ENCODE measurements around the gene BPIFB1. TPM values are rescaled to one million over a fixed set of nuclear protein-coding genes. Genes with fewer than 3 reads are reported as not detected.

The BPIFB1 gene
- polyA plus RNA-seq, 3 donors from 2014 or later: not detected

- H3K4me1 Mint-ChIP-seq: no peaks in the 10 kb centered on the region
Observed at GRCh38 chr20:33334111-33334510, 51.1 kb downstream of the BPIFB1 start.

DNA sequence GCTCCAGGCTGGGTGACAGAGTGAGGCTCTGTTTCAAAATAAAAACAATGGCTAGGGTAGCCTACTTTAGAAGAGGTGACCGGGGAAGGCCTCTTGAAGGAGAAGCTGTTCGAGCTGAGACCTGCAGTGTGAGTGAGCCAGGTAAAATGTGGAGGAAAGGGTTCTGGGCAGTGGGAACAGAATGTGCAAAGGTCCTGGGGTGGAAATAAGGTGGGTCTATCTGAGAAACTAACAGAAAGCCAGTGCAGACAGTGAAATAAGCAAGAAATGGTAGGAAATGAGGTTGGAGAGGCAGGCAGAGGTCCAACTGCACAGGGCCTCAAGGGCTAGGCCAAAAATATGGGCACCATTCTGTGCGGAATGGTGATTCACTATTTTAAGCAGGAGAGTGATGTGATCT is 53.4 kb downstream of the BPIFB1 start:
- Mint-ChIP-seq H3K9me3 (no peaks in the 10 kb centered on the region), H3K4me3 (no peak overlapping the region), H3K27ac (no peak overlapping the region), H3K4me1 (no peaks in the 10 kb centered on the region), H3K36me3 (no peaks in the 10 kb centered on the region), H3K27me3 (ENCODE audit: low read depth in 3 of 3) (peaks cover 0 to 6% (median 2%) of the 10 kb centered on the region in 3 donors)
- no peak for DNase-seq

More at GRCh38 chr20:33334111-33334510, 51.1 kb downstream of the BPIFB1 start:
- no peak overlapping the region for H3K4me3 Mint-ChIP-seq
- DNase-seq: no peak
- H3K27me3 Mint-ChIP-seq (ENCODE audit: low read depth in 3 of 3): peaks cover 0 to 2% (median 2%) of the 10 kb centered on the region in 3 donors
- H3K27ac Mint-ChIP-seq: peak overlapping the region in 2 of 6 donors; percentile 13 to 63
- H3K36me3 Mint-ChIP-seq: no peaks in the 10 kb centered on the region
- no peaks in the 10 kb centered on the region for H3K9me3 Mint-ChIP-seq

GRCh38 chr20:33337119-33337518 is 54.1 kb downstream of the BPIFB1 start:
- Mint-ChIP-seq H3K4me1 (no peaks in the 10 kb centered on the region), H3K27me3 (ENCODE audit: low read depth in 3 of 3) (peaks cover 0 to 6% (median 2%) of the 10 kb centered on the region in 3 donors), H3K27ac (peak overlapping the region in 1 of 6 donors; percentile 17), H3K4me3 (no peak overlapping the region), H3K9me3 (no peaks in the 10 kb centered on the region), H3K36me3 (no peaks in the 10 kb centered on the region)
- no peak for DNase-seq

- H3K27me3 Mint-ChIP-seq (ENCODE audit: low read depth in 3 of 3): peaks cover 0 to 4% (median 1%) of the 10 kb centered on the region in 3 donors
- no peaks in the 10 kb centered on the region for H3K36me3 Mint-ChIP-seq
- H3K4me3 Mint-ChIP-seq: no peak overlapping the region
- H3K4me1 Mint-ChIP-seq: no peaks in the 10 kb centered on the region
- H3K27ac Mint-ChIP-seq: peak overlapping the region in 1 of 6 donors; percentile 17
- no peaks in the 10 kb centered on the region for H3K9me3 Mint-ChIP-seq
- no peak for DNase-seq
Observed at GRCh38 chr20:33337531-33338165, 54.6 kb downstream of the BPIFB1 start.

DNA sequence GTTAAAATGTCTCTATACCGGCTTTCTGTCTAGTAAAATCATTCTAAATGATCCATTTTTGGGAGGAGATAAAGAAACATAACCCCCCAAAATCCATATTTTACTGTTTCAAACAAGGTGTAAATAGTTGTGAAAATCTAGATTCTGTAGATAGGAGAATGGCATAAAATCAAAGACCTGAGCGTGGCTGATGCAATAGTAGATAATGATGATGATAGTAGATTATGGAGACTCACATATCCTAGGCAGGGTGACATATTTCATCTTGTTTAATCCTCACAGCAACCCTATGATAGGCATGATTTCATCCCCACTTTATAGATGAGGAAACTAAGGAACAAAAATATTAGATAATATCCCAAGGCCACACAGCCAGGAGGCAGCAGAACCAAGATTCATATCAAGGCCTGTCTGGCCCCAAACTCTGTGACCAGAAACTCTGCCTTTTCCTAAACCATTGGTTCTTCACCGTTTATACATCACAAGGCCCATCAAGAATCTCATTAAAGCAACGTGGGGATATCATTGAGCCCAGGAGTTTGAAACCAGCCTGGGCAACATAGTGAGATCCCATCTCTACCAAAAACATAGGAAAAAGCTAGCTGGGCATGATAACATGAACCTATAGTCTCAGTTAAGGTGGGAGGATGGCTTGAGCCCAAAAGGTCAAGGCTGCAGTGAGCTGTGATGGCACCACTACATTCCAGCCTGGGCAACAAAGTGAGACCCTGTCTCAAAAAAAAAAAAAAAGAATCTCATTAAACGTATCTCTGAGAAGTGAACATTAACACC is 55.6 kb downstream of the BPIFB1 start:
- H3K27me3 Mint-ChIP-seq (ENCODE audit: low read depth in 3 of 3): peaks cover 0 to 4% (median 0%) of the 10 kb centered on the region in 3 donors
- no peaks in the 10 kb centered on the region for H3K36me3 Mint-ChIP-seq
- no peak overlapping the region for H3K4me3 Mint-ChIP-seq
- DNase-seq: no peak
- H3K4me1 Mint-ChIP-seq: no peaks in the 10 kb centered on the region
- peak overlapping the region in 1 of 6 donors; percentile 57 for H3K27ac Mint-ChIP-seq
- H3K9me3 Mint-ChIP-seq: no peaks in the 10 kb centered on the region

- DNase-seq: no peak
- H3K27me3 Mint-ChIP-seq (ENCODE audit: low read depth in 3 of 3): peaks cover 0 to 4% (median 0%) of the 10 kb centered on the region in 3 donors
- no peaks in the 10 kb centered on the region for H3K9me3 Mint-ChIP-seq
- no peak overlapping the region for H3K4me3 Mint-ChIP-seq
- H3K4me1 Mint-ChIP-seq: no peaks in the 10 kb centered on the region
- H3K27ac Mint-ChIP-seq: no peak overlapping the region
- H3K36me3 Mint-ChIP-seq: no peaks in the 10 kb centered on the region
Observed at GRCh38 chr20:33339515-33340058, 56.6 kb downstream of the BPIFB1 start.

DNA sequence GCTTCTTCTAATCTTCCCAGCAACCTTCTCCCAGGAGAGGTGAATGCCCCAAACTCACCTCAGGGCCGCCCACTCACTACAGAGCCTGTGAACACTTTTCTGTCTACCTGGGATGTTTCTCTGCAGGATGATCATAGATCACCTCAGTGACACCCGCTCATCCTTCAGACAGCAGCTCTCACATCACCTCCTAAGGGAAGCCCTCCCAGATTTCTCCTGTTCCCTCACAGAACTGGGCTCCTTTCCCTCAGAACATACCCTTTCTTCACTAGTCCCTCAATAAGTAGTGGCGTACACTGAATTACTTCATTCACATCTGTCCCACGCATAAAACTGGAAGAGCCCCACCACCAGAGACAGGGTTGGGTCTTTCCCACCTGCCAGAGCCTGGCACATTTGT is 60.5 kb downstream of the BPIFB1 start:
- no peaks in the 10 kb centered on the region for H3K9me3 Mint-ChIP-seq
- peaks cover 0 to 7% (median 0%) of the 10 kb centered on the region in 3 donors for H3K36me3 Mint-ChIP-seq
- no peaks in the 10 kb centered on the region for H3K4me1 Mint-ChIP-seq
- DNase-seq: no peak
- peak overlapping the region in 1 of 6 donors; percentile 50 for H3K27ac Mint-ChIP-seq
- H3K27me3 Mint-ChIP-seq (ENCODE audit: low read depth in 3 of 3): peaks cover 0 to 4% (median 0%) of the 10 kb centered on the region in 3 donors
- H3K4me3 Mint-ChIP-seq: no peak overlapping the region

DNA sequence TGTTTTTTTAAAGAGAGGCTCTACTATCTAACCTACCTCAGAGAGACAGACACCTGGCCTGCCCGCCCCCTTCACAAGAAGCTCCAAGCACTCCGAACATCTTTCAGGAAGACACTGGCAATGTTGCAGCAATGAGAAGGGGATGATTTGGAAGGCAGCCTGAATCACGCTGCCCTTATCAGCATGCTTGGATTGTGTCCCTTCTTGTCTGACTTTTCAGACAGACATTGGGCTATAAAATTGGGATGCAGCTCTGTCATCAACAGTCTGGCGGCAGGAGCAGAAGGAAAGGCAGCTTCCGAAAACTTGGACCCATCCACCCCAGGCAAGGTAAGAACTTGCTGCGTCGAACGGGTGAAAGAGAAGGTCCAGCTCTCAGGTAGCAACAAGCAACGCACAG is 62.3 kb downstream of the BPIFB1 start:
- peak overlapping the region in 1 of 6 donors; percentile 17 for H3K27ac Mint-ChIP-seq
- peaks cover 7% of the 10 kb centered on the region in 2 donors for H3K4me1 Mint-ChIP-seq
- H3K9me3 Mint-ChIP-seq: no peaks in the 10 kb centered on the region
- no peak overlapping the region for H3K4me3 Mint-ChIP-seq
- peaks cover 0 to 7% (median 0%) of the 10 kb centered on the region in 3 donors for H3K36me3 Mint-ChIP-seq
- no peak for DNase-seq
- peaks cover 0 to 4% (median 4%) of the 10 kb centered on the region in 3 donors for H3K27me3 Mint-ChIP-seq (ENCODE audit: low read depth in 3 of 3)

DNA sequence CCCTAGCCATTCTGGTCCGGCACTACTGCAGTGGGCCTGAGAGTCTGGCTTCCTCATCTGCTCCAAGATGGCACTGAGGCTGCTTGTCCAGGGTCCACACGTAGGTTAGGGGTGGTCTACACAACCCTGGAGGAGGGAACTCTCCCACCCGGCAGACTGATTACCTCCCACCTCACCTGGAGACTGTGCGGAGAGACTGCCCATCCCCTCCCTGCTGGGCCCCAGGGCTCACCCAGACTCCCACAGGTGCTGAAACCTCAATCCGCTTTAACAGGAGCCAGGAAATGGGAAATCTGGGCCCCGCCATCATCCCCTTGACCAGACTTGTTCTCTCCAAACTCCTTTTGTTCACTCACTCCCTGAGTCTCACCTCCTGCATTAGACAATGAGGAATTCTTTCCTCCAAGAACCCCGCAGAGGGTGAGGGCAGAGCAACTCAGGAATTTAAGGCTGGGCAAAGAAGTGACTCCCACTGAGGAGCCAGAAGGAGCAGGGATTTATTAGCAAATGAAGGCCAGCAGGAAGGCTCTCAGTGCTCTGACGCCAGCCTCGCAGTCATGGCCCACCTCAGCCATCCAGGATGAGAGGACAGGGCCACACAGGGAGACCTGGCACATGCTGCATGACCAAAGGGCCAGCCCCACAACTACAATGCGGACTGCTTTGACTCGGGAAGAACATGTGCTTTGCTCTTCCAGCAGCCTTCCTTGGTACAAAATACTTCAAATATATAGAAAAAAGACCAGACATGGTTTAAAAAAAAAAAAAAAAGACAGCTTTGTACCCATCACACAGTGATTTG is 65.3 kb downstream of the BPIFB1 start:
- peaks cover 0 to 7% (median 0%) of the 10 kb centered on the region in 3 donors for H3K36me3 Mint-ChIP-seq
- no peaks in the 10 kb centered on the region for H3K9me3 Mint-ChIP-seq
- H3K4me3 Mint-ChIP-seq: no peak overlapping the region
- peaks cover 0 to 5% (median 0%) of the 10 kb centered on the region in 3 donors for H3K27me3 Mint-ChIP-seq (ENCODE audit: low read depth in 3 of 3)
- H3K27ac Mint-ChIP-seq: peak overlapping the region in 3 of 6 donors; percentile 27 to 53 (median 34)
- H3K4me1 Mint-ChIP-seq: peaks cover 14 to 25% of the 10 kb centered on the region in 2 donors
- DNase-seq: no peak

- peak overlapping the region in 1 of 5 donors; percentile 71 for H3K4me3 Mint-ChIP-seq
- peaks cover 14 to 25% of the 10 kb centered on the region in 2 donors for H3K4me1 Mint-ChIP-seq
- no peak for DNase-seq
- peaks cover 0 to 7% (median 0%) of the 10 kb centered on the region in 3 donors for H3K27me3 Mint-ChIP-seq (ENCODE audit: low read depth in 3 of 3)
- H3K27ac Mint-ChIP-seq: peak overlapping the region in 5 of 6 donors; percentile 28 to 95 (median 90)
- peaks cover 4 to 11% (median 5%) of the 10 kb centered on the region in 3 donors for H3K36me3 Mint-ChIP-seq
- no peaks in the 10 kb centered on the region for H3K9me3 Mint-ChIP-seq
Observed at GRCh38 chr20:33349493-33349892, 66.5 kb downstream of the BPIFB1 start.

GRCh38 chr20:33351696-33352095 is 68.7 kb downstream of the BPIFB1 start:
- Mint-ChIP-seq H3K27me3 (ENCODE audit: low read depth in 3 of 3) (peaks cover 0 to 7% (median 0%) of the 10 kb centered on the region in 3 donors), H3K4me3 (peak overlapping the region in 4 of 5 donors; percentile 18 to 65 (median 48)), H3K9me3 (no peaks in the 10 kb centered on the region), H3K27ac (peak overlapping the region; percentile 80 to 96 (median 89)), H3K36me3 (peaks cover 10 to 19% (median 10%) of the 10 kb centered on the region in 3 donors), H3K4me1 (peaks cover 14 to 25% of the 10 kb centered on the region in 2 donors)
- no peak for DNase-seq

DNA sequence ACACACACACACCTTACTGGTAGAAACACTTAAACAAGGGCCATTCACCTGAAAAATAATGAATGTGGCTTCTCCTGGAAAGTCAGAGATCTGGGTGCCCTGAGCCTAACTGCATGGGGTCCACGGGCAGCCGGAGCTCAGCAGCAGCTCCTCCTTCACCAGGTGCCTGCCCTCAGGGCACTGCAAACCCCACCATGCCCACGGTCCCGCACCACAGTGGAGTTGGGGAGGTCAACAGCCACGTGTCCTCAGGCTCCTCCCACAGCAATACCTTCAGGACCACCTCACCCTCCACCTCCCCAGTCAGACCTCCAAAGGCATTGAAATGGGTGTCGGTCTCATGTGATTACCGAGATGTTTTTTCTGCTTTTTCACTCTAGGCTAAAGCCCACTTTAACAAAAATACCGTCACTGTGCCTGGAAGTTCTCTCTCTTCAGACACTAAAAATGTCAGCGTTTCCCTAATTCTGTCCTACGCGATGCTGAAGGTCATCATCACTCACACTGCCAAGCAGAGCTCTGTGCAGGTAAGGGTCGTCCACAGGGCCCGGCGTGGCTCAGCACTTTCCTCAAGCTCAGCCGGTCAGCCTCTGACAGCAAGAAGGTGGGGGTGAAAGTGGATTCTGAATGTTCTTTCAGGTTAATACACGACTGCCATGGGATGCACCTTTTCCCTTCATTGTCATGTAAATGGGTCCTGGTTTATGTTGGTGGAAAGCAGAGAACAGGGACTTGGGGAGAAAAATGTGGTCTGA is 69.4 kb downstream of the BPIFB1 start:
- Mint-ChIP-seq H3K27me3 (ENCODE audit: low read depth in 3 of 3) (peaks cover 0 to 7% (median 0%) of the 10 kb centered on the region in 3 donors), H3K36me3 (peaks cover 10 to 19% (median 10%) of the 10 kb centered on the region in 3 donors), H3K27ac (peak overlapping the region; percentile 66 to 94 (median 78))

More for the DNA sequence above, 69.4 kb downstream of the BPIFB1 start:
- Mint-ChIP-seq H3K4me1 (peaks cover 14 to 25% of the 10 kb centered on the region in 2 donors), H3K4me3 (peak overlapping the region in 2 of 5 donors; percentile 21 to 50), H3K9me3 (no peaks in the 10 kb centered on the region)
- no peak for DNase-seq
